AG10803 (cell line): Measurements from ENCODE around the gene ANO10.
A peak's percentile ranks its signal among the peaks of the same experiment; 100 is the strongest.

ENCODE experiments used
- DNase-seq: peaks from one replicate; pipeline ENCODE4 v3.0.0; 2010; ENCODE audit warnings: low read depth
- H3K4me3 ChIP-seq: 2 replicates; pipeline ENCODE4 v1.5.1; 2011; ENCODE audit warnings: mild to moderate bottlenecking, low read length, control low read depth
- TF ChIP-seq, protein P1 (sequence below): conservative IDR thresholded peaks from 2 replicates; pipeline ENCODE4 v1.5.1; 2011; ENCODE audit warnings: mild to moderate bottlenecking, low read length, control low read depth, inconsistent platforms

The ANO10 gene

GRCh38 chr3:43512754-43513404 lies 108.9 kb downstream of the ANO10 start:
- H3K4me3 ChIP-seq = no peak overlapping the region
- DNase-seq = peak; percentile 50
- TF ChIP-seq, protein P1, sequence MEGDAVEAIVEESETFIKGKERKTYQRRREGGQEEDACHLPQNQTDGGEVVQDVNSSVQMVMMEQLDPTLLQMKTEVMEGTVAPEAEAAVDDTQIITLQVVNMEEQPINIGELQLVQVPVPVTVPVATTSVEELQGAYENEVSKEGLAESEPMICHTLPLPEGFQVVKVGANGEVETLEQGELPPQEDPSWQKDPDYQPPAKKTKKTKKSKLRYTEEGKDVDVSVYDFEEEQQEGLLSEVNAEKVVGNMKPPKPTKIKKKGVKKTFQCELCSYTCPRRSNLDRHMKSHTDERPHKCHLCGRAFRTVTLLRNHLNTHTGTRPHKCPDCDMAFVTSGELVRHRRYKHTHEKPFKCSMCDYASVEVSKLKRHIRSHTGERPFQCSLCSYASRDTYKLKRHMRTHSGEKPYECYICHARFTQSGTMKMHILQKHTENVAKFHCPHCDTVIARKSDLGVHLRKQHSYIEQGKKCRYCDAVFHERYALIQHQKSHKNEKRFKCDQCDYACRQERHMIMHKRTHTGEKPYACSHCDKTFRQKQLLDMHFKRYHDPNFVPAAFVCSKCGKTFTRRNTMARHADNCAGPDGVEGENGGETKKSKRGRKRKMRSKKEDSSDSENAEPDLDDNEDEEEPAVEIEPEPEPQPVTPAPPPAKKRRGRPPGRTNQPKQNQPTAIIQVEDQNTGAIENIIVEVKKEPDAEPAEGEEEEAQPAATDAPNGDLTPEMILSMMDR = no peak

DNA sequence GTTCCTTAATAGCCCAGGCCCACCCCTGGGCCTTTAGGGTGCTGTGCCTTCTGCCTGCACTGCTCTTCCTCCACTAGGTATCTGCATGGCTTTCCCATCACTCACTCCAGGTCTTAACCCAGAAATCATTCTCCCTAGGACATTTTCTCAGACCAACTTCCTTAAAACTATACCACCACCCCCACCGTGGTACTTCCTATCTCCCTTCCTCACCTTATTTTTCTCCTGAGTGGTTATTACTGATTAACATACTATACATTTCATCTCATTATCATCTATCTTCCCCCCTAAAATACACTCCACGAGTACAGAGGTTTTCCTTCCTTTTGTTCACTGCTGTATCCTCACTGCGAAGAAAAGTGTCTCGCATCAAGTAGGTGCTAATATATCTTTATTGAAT lies 115.2 kb downstream of the ANO10 start:
- H3K4me3 ChIP-seq = no peak overlapping the region
- no peak for DNase-seq
- TF ChIP-seq, protein P1 = no peak

DNA sequence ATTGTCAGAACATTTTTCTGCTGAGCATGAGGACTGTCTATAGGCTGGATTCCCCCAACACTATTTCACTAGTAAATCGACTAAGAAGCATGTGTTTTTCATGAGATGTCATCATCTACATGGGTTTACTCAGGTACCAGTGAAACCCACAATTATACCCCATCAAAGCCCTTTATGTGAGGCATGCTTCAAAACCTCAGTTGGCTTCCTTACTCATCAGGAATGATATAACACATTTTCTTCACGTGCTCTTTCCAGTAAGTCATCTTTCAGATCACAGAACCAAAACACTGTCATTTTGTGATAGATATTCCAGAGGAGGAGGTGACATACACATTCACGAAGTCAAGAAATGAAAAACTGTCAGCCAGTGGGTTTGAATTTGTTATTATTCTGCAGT lies 116.5 kb downstream of the ANO10 start:
- TF ChIP-seq, protein P1 = no peak
- no peak overlapping the region for H3K4me3 ChIP-seq
- DNase-seq = peak; percentile 78

DNA sequence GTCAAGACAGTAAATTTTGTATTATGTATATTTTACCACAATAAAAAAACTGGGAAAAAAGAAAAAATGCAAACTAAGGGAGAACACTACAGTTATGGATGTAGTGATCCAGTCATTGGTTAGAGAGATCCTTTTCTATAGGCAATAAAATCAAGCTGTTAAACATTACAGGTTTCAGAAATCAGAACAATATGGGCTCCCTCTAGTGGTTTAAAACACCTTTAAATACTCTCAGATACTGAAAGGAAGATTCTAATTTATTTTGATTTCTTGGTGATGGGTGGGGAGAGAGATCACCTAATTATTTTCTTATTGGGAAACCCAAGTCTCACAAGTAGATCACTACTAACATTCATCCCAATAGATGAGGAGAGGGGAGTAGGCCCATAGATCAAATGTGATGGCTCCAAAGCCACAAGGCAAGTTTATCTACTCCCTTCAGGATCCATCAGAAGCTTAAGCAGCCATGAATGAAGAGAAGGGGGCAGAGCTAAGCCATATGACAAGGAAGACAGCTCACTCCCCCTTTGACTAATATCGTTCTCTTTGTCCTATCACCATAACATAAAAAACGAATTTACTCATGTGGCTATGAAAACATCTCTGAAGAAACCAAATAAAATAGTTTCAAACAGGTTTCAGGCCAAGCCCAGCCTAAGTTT lies 118.6 kb downstream of the ANO10 start:
- H3K4me3 ChIP-seq = no peak overlapping the region
- TF ChIP-seq, protein P1 = peak; percentile 54
- peak; percentile 29 for DNase-seq

- no peak overlapping the region for H3K4me3 ChIP-seq
- TF ChIP-seq, protein P1 = no peak
- no peak for DNase-seq
Measured at GRCh38 chr3:43499256-43499655, 122.6 kb downstream of the ANO10 start.

DNA sequence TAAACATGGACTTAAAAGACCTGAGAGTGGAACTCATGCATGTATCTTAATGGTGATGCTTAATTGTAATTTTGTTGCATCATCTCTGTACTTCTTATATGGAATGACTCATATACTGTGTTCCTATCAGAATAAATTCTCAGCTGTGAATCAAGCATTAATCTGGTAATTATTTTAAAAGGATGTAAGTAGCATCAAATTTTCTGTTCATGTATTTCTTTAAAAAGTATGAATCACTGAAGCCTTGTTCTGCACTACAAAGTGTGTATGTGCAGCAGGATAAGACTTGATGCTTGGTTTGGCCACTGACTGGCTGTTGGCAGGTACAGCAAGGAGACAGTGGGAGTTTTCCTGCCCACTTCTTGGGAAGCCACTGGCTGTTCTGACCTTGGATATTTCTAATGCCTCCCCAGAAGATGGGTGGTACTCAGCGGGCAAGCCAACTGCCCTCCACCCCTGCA lies 123.9 kb downstream of the ANO10 start:
- TF ChIP-seq, protein P1 = no peak
- H3K4me3 ChIP-seq = no peak overlapping the region
- DNase-seq = peak; percentile 45

GRCh38 chr3:43497422-43497821 lies 124.4 kb downstream of the ANO10 start:
- DNase-seq = no peak
- H3K4me3 ChIP-seq = no peak overlapping the region
- TF ChIP-seq, protein P1 = no peak
